ENCODE measurements around the gene ALOX12.
A peak's percentile ranks its signal among the peaks of the same experiment; 100 is the strongest.
"Not testable (repeated sequence)": the region's sequence is repeated elsewhere in the genome, so short reads cannot be mapped to it uniquely, and the experiment has no call there.

ALOX12 gene

GRCh38 chr17:6995500-6996255, at the start of gene ALOX12:
ALOX12 (plus strand) TSS chr17:6996049; CDS start chr17:6996118, 69 bp downstream.
- no peak for DNase-seq (ENCODE audit: low read depth in 2 of 2)

GRCh38 chr17:6947745-6948144, 48.1 kb upstream of the ALOX12 start:
- DNase-seq (ENCODE audit: low read depth in 2 of 2) = no peak

- DNase-seq (ENCODE audit: low read depth in 2 of 2) = no peak
Measured at GRCh38 chr17:6948562-6948961, 47.3 kb upstream of the ALOX12 start.

GRCh38 chr17:6948976-6949375, 46.9 kb upstream of the ALOX12 start:
- no peak for DNase-seq (ENCODE audit: low read depth in 2 of 2)

- DNase-seq (ENCODE audit: low read depth in 2 of 2) = not testable (repeated sequence)
Measured at GRCh38 chr17:6950938-6951337, 44.9 kb upstream of the ALOX12 start.

GRCh38 chr17:6953689-6954088, 42.2 kb upstream of the ALOX12 start:
- DNase-seq (ENCODE audit: low read depth in 2 of 2) = no peak

GRCh38 chr17:6959700-6960099, 36.1 kb upstream of the ALOX12 start:
- DNase-seq (ENCODE audit: low read depth in 2 of 2) = no peak

GRCh38 chr17:6969323-6969726, 26.5 kb upstream of the ALOX12 start:
- no peak for DNase-seq (ENCODE audit: low read depth in 2 of 2)

GRCh38 chr17:6970992-6971391, 24.9 kb upstream of the ALOX12 start:
- DNase-seq (ENCODE audit: low read depth in 2 of 2) = no peak

GRCh38 chr17:6979440-6979839, 16.4 kb upstream of the ALOX12 start:
- not testable (repeated sequence) for DNase-seq (ENCODE audit: low read depth in 2 of 2)

GRCh38 chr17:6981426-6981825, 14.4 kb upstream of the ALOX12 start:
- no peak for DNase-seq (ENCODE audit: low read depth in 2 of 2)

GRCh38 chr17:6985266-6985665, 10.6 kb upstream of the ALOX12 start:
- DNase-seq (ENCODE audit: low read depth in 2 of 2) = no peak

GRCh38 chr17:6986676-6987075, 9.2 kb upstream of the ALOX12 start:
- no peak for DNase-seq (ENCODE audit: low read depth in 2 of 2)

GRCh38 chr17:6989779-6990178, 6.1 kb upstream of the ALOX12 start:
- DNase-seq (ENCODE audit: low read depth in 2 of 2) = no peak

- DNase-seq (ENCODE audit: low read depth in 2 of 2) = not testable (repeated sequence)
Measured at GRCh38 chr17:6993613-6994056, 2.2 kb upstream of the ALOX12 start.

- DNase-seq (ENCODE audit: low read depth in 2 of 2) = no peak
Measured at GRCh38 chr17:6994118-6994598, 1.7 kb upstream of the ALOX12 start.

- DNase-seq (ENCODE audit: low read depth in 2 of 2) = no peak
Measured at GRCh38 chr17:6994666-6995256, 1.1 kb upstream of the ALOX12 start.

- DNase-seq (ENCODE audit: low read depth in 2 of 2) = no peak
Measured at GRCh38 chr17:6996256-6997011, 585 bp downstream of the ALOX12 start.

- DNase-seq (ENCODE audit: low read depth in 2 of 2) = no peak
Measured at GRCh38 chr17:6997171-6997570, 1.3 kb downstream of the ALOX12 start.

GRCh38 chr17:6998855-6999508, 3.1 kb downstream of the ALOX12 start:
- no peak for DNase-seq (ENCODE audit: low read depth in 2 of 2)

GRCh38 chr17:7001318-7001961, 5.6 kb downstream of the ALOX12 start:
- DNase-seq (ENCODE audit: low read depth in 2 of 2) = peak; percentile 30 to 50
